MCF 10A (cell line): ENCODE results near the gene PIK3CD. TPM values are rescaled to one million over a fixed set of nuclear protein-coding genes. Genes with fewer than 3 reads are reported as not detected.

Source experiments
- BruUV-seq: library from RNA; stranded (reverse); fragments of 400-500 nt; replicated peaks from 2 replicates; lab custom pipeline; 2021; lab: Mats Ljungman, UMichigan
- CTCF ChIA-PET: fragments of 300-600 bp; sonication (Branson Sonifier 250); formaldehyde crosslinking; extraction: SDS; loops from one replicate; lab custom pipeline; 2021; ENCODE audit warnings: antibody characterized with exemption, inconsistent platforms; lab: Yijun Ruan, JAX
- POLR2A ChIA-PET: fragments of 300-600, 350-650 bp; sonication (Branson Sonifier 250); formaldehyde crosslinking; extraction: SDS; loops from one replicate; lab custom pipeline; 2020; ENCODE audit warnings: antibody characterized with exemption, inconsistent platforms; lab: Yijun Ruan, JAX
- DNase-seq: peaks from one replicate; pipeline ENCODE4 v3.0.0-alpha.2; 2018; ENCODE audit not compliant: unreplicated experiment
- H3K27ac Mint-ChIP-seq: one replicate; pipeline ENCODE4 v1.8.0; 2022; ENCODE audit warnings: mild to moderate bottlenecking, low read depth, mixed read lengths; ENCODE audit not compliant: unreplicated experiment
- H3K27me3 Mint-ChIP-seq: one replicate; pipeline ENCODE4 v1.8.0; 2022; ENCODE audit warnings: mixed read lengths; ENCODE audit not compliant: insufficient read depth, unreplicated experiment
- H3K36me3 Mint-ChIP-seq: one replicate; pipeline ENCODE4 v1.8.0; 2022; ENCODE audit warnings: mild to moderate bottlenecking, moderate library complexity, mixed read lengths; ENCODE audit not compliant: insufficient read depth, unreplicated experiment
- H3K4me1 Mint-ChIP-seq: one replicate; pipeline ENCODE4 v1.8.0; 2022; ENCODE audit warnings: mixed read lengths; ENCODE audit not compliant: insufficient read depth, unreplicated experiment
- H3K4me3 Mint-ChIP-seq: one replicate; pipeline ENCODE4 v1.8.0; 2022; ENCODE audit warnings: mild to moderate bottlenecking, moderate library complexity, mixed read lengths; ENCODE audit not compliant: unreplicated experiment
- H3K9me3 Mint-ChIP-seq: one replicate; pipeline ENCODE4 v1.8.0; 2022; ENCODE audit warnings: mixed read lengths; ENCODE audit not compliant: unreplicated experiment
- CTCF ChIP-seq: fragments of 200-600 bp; IDR thresholded peaks from one replicate; pipeline ENCODE4 v1.8.0; 2022; ENCODE audit warnings: antibody characterized with exemption, mild to moderate bottlenecking; ENCODE audit not compliant: unreplicated experiment
- intact Hi-C: fragments of 100-400 bp; cut with micrococcal nuclease; formaldehyde crosslinking; loops from 2 replicates; pipeline ENCODE4 v1.14.1; 2022
- total RNA-seq: library from RNA; stranded (reverse); gene quantifications from 2 replicates; pipeline ENCODE4 v1.2.3, GENCODE V29; 2022

Gene PIK3CD
- total RNA-seq, 1 experiment from 2014 or later, result 7.0 TPM

GRCh38 chr1:9630331-9631111 lies 21.0 kb upstream of the PIK3CD start:
- ChIA-PET POLR2A (interaction anchor here (1.2 kb wide), 1 partner anchor 206 kb away, joined by 4 read pairs; no protein-coding TSS in a partner anchor), CTCF (interaction anchor here (0.6 to 1.6 kb wide), 2 partner anchors 39 to 60 kb away, joined by 3 to 4 read pairs; no protein-coding TSS in a partner anchor)
- no peak overlapping the region for H3K27ac Mint-ChIP-seq
- intact Hi-C loops, result no loop called here
- no TSS peak for BruUV-seq
- TF ChIP-seq CTCF, result no peak
- H3K36me3 Mint-ChIP-seq, result no peaks in the 10 kb centered on the region
- H3K4me1 Mint-ChIP-seq, result no peaks in the 10 kb centered on the region
- peaks cover 10% of the 10 kb centered on the region for H3K27me3 Mint-ChIP-seq
- DNase-seq, result no peak
- H3K4me3 Mint-ChIP-seq, result no peak overlapping the region
- H3K9me3 Mint-ChIP-seq, result no peaks in the 10 kb centered on the region

DNA sequence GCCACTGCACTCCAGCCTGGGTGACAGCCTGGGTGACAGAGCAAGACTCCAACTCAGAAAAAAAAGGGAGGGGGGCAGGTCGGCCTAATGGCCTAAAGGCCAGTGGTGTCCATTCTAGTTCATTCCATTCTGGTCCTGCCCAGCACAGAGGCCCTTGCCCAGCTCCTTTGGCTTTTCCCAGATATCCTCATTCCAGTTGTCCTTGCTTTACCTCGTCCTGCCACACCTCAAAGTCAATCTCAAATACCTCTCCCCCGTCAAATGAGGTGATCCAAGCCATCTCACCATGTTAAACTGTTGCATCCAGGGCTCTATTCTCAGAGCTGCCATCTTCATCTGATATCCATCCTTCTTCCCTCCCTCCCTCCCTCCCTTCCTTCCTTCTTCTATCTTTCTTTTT lies 19.9 kb upstream of the PIK3CD start:
- intact Hi-C loops, result no loop called here
- DNase-seq, result no peak
- H3K4me3 Mint-ChIP-seq, result no peak overlapping the region
- H3K36me3 Mint-ChIP-seq, result no peaks in the 10 kb centered on the region
- no peaks in the 10 kb centered on the region for H3K4me1 Mint-ChIP-seq
- H3K9me3 Mint-ChIP-seq, result no peaks in the 10 kb centered on the region
- POLR2A ChIA-PET, result interaction anchor here (0.6 to 1.2 kb wide), 2 partner anchors 66 to 205 kb away, joined by 3 to 4 read pairs; no protein-coding TSS in a partner anchor
- TF ChIP-seq CTCF, result no peak
- no peak overlapping the region for H3K27ac Mint-ChIP-seq
- CTCF ChIA-PET, result interaction anchor here (1.6 kb wide), 1 partner anchor 59 kb away, joined by 4 read pairs; no protein-coding TSS in a partner anchor
- BruUV-seq, result no TSS peak
- H3K27me3 Mint-ChIP-seq, result peaks cover under 1% of the 10 kb centered on the region

GRCh38 chr1:9633493-9633892 lies 18.0 kb upstream of the PIK3CD start:
- no peak overlapping the region for H3K27ac Mint-ChIP-seq
- intact Hi-C loops, result no loop called here
- no peak for DNase-seq
- H3K27me3 Mint-ChIP-seq, result no peaks in the 10 kb centered on the region
- no peaks in the 10 kb centered on the region for H3K9me3 Mint-ChIP-seq
- H3K4me1 Mint-ChIP-seq, result no peaks in the 10 kb centered on the region
- no peak overlapping the region for H3K4me3 Mint-ChIP-seq
- no peaks in the 10 kb centered on the region for H3K36me3 Mint-ChIP-seq
- BruUV-seq, result no TSS peak
- no peak for TF ChIP-seq CTCF
- POLR2A ChIA-PET, result no interaction called here
- CTCF ChIA-PET, result no interaction called here

DNA sequence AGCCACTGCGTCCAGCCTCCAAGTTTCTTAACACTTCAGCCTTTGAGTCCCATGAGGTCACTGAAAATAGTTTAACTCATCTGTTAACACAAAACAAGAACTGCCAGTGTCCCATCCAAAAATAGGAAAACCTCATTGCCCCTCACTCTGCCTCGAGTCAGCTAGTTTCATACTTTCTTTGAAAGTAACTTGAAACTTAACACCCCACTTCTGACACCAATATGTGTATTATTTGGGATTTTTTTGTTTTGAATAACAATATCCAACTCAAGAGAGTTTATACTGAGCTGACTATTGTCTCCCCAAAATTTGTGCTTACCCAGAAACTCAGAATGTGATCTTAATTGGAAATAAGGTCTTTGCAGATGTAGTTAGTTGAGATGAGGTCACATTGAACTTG lies 16.9 kb upstream of the PIK3CD start:
- no peak overlapping the region for H3K4me3 Mint-ChIP-seq

More for the DNA sequence above, 16.9 kb upstream of the PIK3CD start:
- no peaks in the 10 kb centered on the region for H3K27me3 Mint-ChIP-seq
- no TSS peak for BruUV-seq
- POLR2A ChIA-PET, result interaction anchor here (0.7 kb wide), 1 partner anchor 92 kb away, joined by 3 read pairs; no protein-coding TSS in a partner anchor
- intact Hi-C loops, result no loop called here
- H3K36me3 Mint-ChIP-seq, result no peaks in the 10 kb centered on the region
- no peak for TF ChIP-seq CTCF
- no peak for DNase-seq
- H3K9me3 Mint-ChIP-seq, result no peaks in the 10 kb centered on the region
- CTCF ChIA-PET, result no interaction called here
- no peak overlapping the region for H3K27ac Mint-ChIP-seq
- H3K4me1 Mint-ChIP-seq, result no peaks in the 10 kb centered on the region
